ENCODE results near the gene ITPKC. TPM values are rescaled to one million over a fixed set of nuclear protein-coding genes. Genes with fewer than 3 reads are reported as not detected.

ITPKC gene
- total and polyA plus RNA-seq, 2 experiments from 2014 or later = 15.4 to 19.4 TPM

DNA sequence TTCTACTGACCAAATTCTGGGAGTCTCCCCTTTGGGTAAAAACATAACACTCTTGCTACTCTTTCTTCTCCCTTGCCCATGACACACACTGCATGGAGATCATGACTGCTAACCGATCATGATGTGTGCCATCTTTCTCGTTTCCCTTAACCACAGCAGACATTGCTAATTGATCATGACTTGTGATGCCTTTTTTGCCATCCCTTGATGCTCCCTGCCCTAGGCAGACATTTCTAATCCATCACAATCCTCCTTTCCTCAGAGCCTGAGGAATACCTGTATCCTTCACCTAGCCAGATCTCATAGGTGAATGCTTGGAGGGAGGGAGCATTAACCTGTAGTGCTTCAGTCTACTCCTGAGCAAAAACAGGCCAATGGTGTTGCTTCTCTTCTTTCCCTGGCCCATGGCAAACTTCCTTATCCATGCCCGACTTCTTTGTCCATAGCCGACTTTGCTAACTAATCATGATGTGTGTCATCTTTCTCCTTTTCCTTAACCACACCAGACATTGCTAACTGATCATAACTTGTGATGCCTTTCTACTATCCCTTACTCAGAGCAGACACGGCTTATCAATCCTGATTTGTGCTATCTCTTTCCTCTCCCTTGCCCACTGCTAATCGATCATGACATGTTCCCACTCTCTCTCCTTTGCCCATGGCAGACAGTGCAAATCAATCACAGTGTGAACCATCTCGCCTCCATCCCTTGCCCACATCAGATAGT is 44.2 kb upstream of the ITPKC start:
- H3K9me3 ChIP-seq (ENCODE audit: low read depth) = no peaks in the 10 kb centered on the region
- no peaks in the 10 kb centered on the region for H3K4me1 ChIP-seq (ENCODE audit: low read depth)
- H3K4me3 ChIP-seq = no peak overlapping the region
- no peak for DNase-seq (ENCODE audit: low read depth in 1 of 2, low spot score in 1 of 2)
- H3K27me3 ChIP-seq = no peaks in the 10 kb centered on the region
- TF ChIP-seq, protein P1, sequence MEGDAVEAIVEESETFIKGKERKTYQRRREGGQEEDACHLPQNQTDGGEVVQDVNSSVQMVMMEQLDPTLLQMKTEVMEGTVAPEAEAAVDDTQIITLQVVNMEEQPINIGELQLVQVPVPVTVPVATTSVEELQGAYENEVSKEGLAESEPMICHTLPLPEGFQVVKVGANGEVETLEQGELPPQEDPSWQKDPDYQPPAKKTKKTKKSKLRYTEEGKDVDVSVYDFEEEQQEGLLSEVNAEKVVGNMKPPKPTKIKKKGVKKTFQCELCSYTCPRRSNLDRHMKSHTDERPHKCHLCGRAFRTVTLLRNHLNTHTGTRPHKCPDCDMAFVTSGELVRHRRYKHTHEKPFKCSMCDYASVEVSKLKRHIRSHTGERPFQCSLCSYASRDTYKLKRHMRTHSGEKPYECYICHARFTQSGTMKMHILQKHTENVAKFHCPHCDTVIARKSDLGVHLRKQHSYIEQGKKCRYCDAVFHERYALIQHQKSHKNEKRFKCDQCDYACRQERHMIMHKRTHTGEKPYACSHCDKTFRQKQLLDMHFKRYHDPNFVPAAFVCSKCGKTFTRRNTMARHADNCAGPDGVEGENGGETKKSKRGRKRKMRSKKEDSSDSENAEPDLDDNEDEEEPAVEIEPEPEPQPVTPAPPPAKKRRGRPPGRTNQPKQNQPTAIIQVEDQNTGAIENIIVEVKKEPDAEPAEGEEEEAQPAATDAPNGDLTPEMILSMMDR (IDR thresholded peaks at IDR 0.05; ENCODE audit: low read depth, low read length) = no peak
- peaks cover 17% of the 10 kb centered on the region for H3K36me3 ChIP-seq
- no peak overlapping the region for H3K27ac ChIP-seq

DNA sequence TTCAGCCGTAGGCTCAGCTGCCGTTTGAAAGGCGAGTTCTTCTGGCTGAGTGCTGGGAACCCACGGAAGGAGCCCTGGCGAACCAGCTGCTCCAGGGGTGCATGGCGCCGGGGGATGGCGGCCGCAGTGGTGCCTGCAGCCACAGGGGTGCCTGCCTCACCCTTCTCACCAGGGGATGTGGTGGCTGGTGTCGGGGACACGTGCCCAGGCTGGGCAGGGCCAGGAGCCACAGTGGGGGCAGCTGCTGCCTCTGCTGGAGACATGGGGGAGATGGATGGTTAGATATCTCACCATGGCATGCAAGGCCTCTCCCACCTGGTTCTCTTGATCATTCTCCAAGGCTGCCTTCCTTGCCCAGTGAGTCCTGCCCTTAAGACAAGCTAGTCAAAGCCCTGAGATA is 43.5 kb upstream of the ITPKC start:
- Histone ChIP-seq H3K36me3 (peaks cover 24% of the 10 kb centered on the region), H3K4me3 (no peak overlapping the region), H3K27ac (no peak overlapping the region), H3K4me1 (ENCODE audit: low read depth) (no peaks in the 10 kb centered on the region), H3K9me3 (ENCODE audit: low read depth) (no peaks in the 10 kb centered on the region), H3K27me3 (no peaks in the 10 kb centered on the region)
- TF ChIP-seq, protein P1 (IDR thresholded peaks at IDR 0.05; ENCODE audit: low read depth, low read length) = no peak
- DNase-seq (ENCODE audit: low read depth in 1 of 2, low spot score in 1 of 2) = no peak

DNA sequence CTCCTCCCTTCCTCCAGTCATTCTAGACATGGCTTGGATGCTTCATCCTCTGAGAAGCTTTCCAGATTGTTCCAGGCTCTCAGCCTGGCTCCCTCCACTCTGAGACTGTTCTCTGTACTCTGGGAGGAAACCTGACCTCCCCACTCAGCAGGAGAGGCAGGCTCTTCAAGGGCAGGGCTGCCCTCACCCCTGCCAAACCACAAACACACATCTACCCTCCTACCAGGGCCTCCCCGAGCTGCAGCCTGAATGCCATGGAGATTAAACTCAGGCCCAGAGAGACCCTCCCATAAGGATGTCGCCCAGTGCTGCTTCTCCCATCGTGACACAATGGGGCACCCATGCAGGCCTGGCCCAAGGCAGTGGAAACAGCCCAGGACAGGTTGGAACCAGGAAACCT is 42.6 kb upstream of the ITPKC start:
- Histone ChIP-seq H3K4me1 (ENCODE audit: low read depth) (no peaks in the 10 kb centered on the region), H3K4me3 (no peak overlapping the region), H3K27ac (no peak overlapping the region), H3K9me3 (ENCODE audit: low read depth) (no peaks in the 10 kb centered on the region), H3K27me3 (no peaks in the 10 kb centered on the region), H3K36me3 (peaks cover 24% of the 10 kb centered on the region)
- DNase-seq (ENCODE audit: low read depth in 1 of 2, low spot score in 1 of 2) = peak in 1 of 2 donors; percentile 32
- TF ChIP-seq, protein P1 (IDR thresholded peaks at IDR 0.05; ENCODE audit: low read depth, low read length) = no peak

DNA sequence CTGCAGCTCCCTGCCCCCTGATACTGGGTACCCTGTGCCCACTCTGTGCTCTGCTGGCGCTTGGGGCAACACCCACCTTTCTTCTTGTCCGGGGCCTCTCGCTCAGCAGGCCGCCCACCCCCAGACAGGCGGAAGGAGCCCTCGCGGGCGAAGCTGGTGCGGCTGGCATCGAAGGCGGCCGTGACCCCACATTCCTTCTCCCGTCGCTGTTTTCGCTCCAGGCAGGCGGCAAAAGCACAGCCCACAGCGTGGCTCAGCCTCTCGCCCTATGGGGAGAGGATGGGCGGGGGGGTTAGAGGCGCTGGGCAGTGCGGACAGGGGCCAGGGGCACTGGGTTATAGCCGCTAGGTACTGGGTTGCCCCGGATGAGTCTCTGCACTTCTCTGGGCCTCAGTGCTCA is 39.8 kb upstream of the ITPKC start:
- TF ChIP-seq, protein P1 (IDR thresholded peaks at IDR 0.05; ENCODE audit: low read depth, low read length) = no peak
- DNase-seq (ENCODE audit: low read depth in 1 of 2, low spot score in 1 of 2) = no peak
- no peaks in the 10 kb centered on the region for H3K27me3 ChIP-seq
- H3K4me1 ChIP-seq (ENCODE audit: low read depth) = no peaks in the 10 kb centered on the region
- peaks cover 25% of the 10 kb centered on the region for H3K36me3 ChIP-seq
- H3K9me3 ChIP-seq (ENCODE audit: low read depth) = no peaks in the 10 kb centered on the region
- no peak overlapping the region for H3K27ac ChIP-seq
- no peak overlapping the region for H3K4me3 ChIP-seq

DNA sequence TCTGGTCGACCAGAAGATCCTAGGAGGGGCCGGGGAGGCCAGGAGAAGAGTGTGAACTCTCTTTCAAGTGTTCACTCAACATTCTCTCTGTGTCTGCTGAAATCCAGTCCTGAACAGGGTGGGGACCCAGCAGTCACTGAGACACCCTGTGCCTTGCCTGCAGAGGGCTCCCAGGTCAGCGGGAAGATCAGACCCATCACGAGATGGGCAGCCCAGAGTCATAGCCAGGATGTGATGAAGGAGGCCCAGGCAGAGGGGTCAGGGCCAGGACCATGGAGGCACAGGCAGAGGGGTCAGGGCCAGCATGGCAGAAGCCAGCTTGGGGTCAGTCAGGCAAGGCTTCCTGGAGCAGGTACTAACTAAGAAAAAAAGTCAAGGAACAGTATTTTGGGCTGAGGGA is 35.9 kb upstream of the ITPKC start:
- H3K27ac ChIP-seq = no peak overlapping the region
- TF ChIP-seq, protein P1 (IDR thresholded peaks at IDR 0.05; ENCODE audit: low read depth, low read length) = no peak
- no peaks in the 10 kb centered on the region for H3K4me1 ChIP-seq (ENCODE audit: low read depth)
- H3K9me3 ChIP-seq (ENCODE audit: low read depth) = no peaks in the 10 kb centered on the region
- no peak for DNase-seq (ENCODE audit: low read depth in 1 of 2, low spot score in 1 of 2)
- no peaks in the 10 kb centered on the region for H3K27me3 ChIP-seq
- H3K4me3 ChIP-seq = no peak overlapping the region
- H3K36me3 ChIP-seq = peaks cover 21% of the 10 kb centered on the region

Measured in cardiac muscle cell (in vitro differentiated cells and primary cell).